Inflammatory macrophage (primary cell): ENCODE measurements around the gene SAMD13.
A peak's percentile ranks its signal among the peaks of the same experiment; 100 is the strongest.

ENCODE experiments used
- DNase-seq, 2 donors: peaks; one replicate each; pipeline ENCODE4 v3.0.0-alpha.2; 2020 to 2022
- total RNA-seq, 18 experiments: gene quantifications; one replicate each; lab custom pipeline; 2026; ENCODE audit warnings: mixed read lengths in 6 of 18, inconsistent platforms in 2 of 18; lab: John Stamatoyannopoulos, UW

The SAMD13 gene, protein sequence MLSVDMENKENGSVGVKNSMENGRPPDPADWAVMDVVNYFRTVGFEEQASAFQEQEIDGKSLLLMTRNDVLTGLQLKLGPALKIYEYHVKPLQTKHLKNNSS
- total RNA-seq = 0.06 to 2.8 (median 1.1) reads per million in 18 experiments

DNA sequence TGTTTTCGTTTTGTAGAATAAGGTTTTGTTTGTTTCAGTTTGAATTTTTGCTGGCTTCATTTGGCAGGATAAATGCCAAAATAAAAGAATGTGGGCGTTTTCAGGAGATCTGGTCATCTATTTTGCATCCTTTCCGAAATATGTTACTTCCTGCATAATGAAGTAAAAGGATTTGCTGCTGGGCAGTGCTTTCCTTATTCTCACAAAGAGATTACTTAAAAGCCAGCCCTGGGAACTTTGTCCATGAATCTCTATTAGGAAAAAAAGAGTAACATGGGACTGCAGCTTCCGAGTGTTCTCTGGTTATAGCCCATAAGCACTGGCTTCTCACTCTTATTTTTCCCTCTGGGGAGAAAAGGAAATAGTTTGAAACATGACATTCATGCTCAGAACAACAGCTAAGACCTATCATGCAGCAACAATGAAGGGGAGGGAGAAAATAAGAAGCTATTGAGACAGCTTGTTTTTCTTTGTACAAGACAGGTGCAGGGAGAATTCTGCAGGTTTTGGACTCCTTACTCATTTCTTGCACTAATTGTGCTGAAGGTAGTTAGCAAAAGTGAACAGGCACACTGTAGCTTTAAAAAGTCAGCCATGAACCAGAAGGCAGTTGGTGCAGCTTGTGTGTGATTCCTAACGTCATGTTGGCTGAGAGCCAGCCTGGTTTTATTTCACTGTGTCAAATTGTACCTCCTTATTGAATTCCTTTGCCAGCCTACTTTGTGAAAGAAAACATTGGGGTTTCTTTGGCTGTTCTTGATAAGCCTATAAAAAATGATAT is at the start of gene SAMD13:
Gene SAMD13, plus strand, starts transcription at position 705 of the 781 bp plus-strand sequence. CDS start 1,527 bp downstream, outside the sequence.
- peak; percentile 50 to 63 for DNase-seq

GRCh38 chr1:84253036-84253435 is 48.5 kb upstream of the SAMD13 start:
- DNase-seq = no peak

GRCh38 chr1:84253891-84254290 is 47.6 kb upstream of the SAMD13 start:
- no peak for DNase-seq

DNA sequence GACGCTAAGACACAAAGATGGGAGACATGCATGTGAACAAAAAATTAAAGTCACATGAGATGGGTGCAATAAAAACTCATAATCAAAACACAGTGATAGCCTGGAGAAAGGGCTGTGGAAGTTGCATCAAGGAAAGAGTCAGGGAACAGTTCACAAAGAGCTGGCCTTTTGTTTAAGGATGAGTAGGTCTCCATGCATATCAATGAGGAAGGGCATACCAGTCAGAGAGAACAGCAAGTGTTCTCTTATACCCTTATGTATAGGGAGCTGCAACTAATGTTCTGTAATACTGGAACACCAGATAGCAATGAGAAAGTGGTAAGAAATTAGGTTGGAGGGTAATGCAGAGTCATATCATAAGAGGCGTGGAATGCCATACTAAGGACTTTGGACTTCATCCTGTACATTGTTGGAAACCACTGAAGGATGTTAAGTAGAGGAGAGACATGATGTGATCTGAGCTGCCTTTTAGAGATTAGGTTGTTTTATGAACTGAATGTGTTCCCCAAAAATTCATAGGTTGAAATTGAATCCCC is 46.7 kb upstream of the SAMD13 start:
- DNase-seq = no peak

- no peak for DNase-seq
These were observed 45.9 kb upstream of the SAMD13 start for GRCh38 chr1:84255582-84255981.

DNA sequence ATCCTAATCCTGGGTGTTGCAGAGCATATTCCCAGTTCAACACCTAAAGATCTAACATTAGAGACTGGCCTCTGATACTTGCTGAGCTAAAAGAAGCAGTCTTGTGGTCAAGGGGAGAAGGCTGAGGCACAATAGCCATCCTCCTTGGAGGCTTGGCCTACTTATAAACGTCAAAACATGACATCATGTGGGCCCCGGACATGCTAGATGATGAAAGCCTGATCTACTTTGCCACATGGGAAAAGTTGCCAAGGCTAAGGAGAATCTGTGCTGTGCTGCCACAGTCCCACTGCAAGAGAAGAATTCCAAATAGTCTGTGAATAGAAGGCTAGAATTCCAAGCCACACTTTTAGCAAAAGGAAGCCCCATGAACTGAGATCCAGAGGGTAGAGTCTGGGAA is 43.9 kb upstream of the SAMD13 start:
- no peak for DNase-seq

DNA sequence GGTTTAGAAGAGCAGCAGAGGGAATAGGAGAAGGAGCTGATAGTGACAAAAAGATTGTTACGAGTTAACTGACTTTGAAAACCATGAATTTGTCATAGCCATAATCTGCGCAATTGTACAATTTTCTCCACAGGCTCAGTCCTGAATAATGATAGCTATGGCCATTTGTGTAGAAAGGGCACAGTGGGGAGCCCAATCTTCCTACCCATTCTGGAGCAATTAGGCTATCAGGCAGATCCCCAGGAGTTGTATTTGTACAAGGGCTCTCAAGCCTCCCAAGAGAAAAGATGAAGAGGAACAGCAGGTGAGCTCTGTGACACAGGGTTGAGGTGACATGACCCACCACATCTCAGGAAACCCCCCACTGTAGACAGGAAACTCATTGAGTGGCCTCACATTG is 42.1 kb upstream of the SAMD13 start:
- no peak for DNase-seq

DNA sequence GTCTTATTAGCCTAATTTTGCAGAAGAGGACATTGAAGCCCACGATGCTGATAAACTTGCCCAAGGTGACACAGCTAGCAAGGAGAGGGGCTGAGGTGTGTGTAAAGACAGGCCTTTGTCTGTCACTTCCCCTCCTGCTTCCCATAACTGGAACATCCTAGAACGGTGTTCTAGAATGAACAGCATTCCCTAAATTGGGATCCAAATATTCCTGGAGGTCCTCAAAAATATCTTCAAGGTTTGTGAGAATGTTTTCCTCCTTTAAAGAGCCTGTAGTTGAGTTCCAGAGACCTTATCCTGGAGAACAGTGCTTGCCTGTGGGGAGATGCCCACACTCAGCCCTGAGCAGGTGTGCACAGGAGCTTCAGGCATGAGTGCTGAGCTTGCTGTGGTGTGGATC is 41.5 kb upstream of the SAMD13 start:
- DNase-seq = no peak

DNA sequence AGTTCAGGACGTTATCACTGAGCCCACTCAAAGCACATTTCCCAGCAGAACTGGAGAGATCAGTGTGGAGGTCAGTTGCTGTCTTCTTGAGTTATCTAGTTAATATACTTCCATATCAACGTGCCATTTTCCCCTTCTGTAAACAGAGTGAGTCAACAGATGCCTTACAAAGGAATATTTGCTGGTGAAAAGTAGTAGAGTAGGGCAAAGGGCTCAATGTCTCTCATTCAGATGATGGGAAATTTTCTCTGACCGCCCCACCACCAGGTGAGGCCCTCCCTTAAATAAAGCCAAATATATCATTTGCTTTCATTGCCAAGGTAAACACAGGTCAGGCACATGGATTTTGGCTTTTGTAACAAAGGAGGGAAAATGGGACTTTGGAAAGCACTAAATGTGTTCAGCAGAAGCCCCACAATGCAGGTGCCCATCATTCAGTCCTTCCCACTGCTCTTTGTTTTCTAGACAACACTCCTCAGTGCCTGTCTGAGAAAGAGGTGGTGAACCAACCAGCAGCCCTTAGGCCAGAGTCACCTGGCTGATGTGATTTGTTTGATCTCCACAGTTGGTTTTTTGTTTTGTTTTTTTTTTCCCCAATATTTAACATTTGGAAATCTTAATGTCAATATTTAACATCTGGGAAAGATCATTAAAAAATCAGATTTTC is 40.5 kb upstream of the SAMD13 start:
- DNase-seq = no peak

DNA sequence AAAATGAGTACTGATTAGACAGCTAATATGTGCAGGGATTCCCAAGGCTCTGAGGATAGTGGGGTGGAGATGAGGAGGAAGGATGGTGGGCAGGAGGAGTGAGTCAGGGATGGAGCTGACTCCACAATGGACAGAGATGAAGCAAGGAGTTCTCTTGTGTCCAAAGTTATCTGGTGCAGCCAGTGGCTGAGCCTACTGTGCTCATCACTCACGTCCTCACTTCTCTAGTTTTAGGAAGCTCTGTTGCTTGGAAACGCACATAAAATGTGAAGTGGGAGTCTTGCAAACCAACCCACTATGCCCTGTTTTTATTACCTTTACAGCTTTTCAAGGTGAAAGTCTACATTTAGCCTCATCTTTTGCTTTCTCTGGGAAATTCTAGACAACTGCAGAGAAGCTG is 36.5 kb upstream of the SAMD13 start:
- DNase-seq = peak in 1 of 2 donors; percentile 35

GRCh38 chr1:84265867-84266266 is 35.6 kb upstream of the SAMD13 start:
- DNase-seq = no peak

GRCh38 chr1:84266748-84267147 is 34.8 kb upstream of the SAMD13 start:
- no peak for DNase-seq

DNA sequence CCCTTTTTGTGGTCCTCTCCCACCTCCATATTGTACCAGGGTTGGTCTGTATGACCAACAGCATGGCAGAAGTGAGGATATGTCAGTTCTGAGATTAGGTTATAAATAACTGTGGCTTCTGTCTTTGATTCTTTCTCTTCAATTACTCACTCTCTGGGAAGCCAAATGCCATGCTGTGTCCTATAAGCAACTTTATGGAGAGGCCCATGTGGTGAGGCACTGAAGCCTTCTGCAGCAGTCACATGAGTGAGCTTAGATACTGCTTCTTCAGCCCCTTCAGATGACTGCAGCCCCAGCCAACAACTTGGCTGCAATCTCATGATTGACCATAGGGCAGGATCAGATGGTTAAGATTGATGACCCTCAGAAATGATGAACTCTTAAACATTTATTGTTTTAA is 34.0 kb upstream of the SAMD13 start:
- DNase-seq = no peak

DNA sequence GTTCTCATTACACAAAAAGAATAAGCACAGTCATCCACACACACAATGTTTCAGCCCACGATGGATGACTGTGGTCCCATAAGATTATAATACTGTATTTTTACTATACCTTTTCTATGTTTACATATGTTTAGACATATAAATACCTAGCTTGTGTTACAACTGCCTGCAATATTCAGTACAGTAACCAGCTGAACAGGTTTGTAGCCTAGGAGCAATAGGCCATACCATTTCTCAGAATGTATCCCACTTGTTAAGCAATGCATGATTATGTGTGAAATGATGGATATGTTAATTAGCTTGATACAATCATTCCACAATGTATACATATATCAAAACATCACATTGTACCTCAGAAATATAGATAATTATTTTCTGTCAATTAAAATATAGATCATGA is 33.2 kb upstream of the SAMD13 start:
- DNase-seq = no peak

GRCh38 chr1:84269306-84269705 is 32.2 kb upstream of the SAMD13 start:
- no peak for DNase-seq

DNA sequence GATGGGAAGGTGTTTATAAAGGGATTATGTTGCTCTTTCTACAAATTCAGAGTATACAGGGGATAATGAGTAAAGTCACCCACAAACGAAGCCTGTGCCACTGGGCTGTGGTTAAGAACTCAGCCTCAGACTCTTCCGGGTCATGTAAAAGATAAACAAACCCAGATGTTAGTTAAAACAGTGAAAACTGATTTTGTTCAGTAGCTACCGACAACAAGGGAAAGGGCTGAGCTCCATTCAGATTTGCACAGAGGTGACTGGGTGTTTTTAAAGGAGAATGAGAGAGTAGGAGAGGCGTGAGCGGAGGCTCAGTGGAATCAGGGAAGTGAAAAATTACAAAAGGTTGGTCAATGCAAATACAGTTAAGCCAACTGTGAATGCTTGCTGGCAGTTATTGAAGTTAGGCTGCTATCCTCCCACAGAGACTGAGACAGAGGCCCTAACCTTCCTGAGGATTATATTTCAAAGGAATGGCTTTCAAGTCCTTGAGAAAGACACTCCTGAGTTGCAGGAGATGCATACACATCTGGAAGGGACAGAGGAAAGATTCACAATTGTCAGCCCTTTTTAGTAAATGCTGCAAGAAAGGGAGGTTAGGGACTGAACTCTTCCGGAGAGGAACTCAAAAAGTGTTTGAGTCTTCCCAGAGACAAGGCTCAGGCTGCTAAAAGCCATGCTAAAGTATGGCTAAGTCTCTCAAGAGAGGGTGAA is 29.9 kb upstream of the SAMD13 start:
- peak; percentile 59 to 64 for DNase-seq

DNA sequence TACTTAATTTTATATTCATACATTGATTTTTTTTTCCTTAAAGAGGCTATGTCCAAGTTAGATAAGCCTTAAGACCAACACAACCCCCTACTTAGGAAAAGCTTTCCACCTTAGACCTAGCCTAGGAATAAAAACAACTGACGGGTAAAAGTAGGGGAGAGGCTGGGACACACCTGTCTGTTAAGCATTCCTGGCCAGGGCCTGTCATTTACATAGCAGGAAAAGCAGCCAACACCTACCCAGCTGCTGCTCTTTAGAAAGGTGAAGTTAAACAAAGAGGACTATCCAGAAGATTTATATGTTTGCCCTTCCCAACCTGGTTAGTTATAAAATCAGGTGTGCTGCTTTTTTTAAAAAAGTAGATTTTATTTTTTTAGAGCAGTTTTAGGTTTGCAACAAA is 29.1 kb upstream of the SAMD13 start:
- DNase-seq = no peak

DNA sequence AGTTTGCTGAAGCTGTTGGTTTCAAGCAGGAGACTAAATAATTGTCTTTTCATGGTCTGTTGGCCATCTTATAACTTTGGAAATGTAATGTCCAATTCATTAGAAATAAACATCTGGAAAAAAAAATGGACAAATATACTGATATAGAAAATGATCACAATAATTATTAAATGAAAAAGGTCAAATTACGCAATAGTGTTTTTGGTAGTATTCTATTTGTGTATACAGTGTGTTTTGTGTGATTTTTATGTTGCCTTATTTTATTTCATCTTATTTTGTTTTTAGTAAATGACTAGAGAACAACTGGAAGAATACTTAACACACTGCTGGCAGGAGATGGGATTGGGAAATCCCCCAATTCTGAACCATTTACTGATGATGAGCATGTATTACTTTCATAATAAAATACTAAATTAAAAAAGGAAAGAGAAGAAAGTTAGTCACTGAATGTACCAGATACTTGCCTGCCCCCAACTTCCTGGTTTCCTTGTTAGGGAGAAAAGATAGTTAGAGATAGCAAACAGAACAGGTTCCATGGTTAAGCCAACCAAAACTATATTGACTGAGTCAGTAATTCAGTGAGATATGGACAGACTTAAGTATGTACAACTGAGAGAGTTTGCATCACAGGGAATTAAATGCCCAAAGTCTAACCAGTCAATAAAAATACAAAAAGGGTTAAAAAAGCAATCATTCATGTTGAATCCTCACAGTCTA is 24.0 kb upstream of the SAMD13 start:
- DNase-seq = no peak

- no peak for DNase-seq
These were observed 22.6 kb upstream of the SAMD13 start for GRCh38 chr1:84278905-84279304.

DNA sequence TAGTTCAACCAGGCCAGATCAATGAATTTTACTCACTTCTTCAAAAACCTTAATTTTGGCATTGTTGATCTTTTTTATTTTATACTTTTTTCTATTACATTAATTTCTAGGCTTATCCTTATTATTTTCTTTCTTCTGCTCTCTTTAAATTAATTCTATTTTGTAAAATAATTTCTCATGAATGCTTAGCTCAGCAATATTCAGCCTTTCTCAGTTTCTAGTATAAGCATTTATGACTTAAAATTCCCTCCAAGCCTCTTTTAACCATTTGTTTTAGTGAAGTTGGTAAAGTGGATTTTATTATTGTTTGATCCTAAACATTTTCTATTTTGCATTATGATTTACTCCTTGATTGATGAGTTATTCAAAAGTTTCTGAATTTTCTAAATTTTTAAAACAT is 20.6 kb upstream of the SAMD13 start:
- DNase-seq = no peak

DNA sequence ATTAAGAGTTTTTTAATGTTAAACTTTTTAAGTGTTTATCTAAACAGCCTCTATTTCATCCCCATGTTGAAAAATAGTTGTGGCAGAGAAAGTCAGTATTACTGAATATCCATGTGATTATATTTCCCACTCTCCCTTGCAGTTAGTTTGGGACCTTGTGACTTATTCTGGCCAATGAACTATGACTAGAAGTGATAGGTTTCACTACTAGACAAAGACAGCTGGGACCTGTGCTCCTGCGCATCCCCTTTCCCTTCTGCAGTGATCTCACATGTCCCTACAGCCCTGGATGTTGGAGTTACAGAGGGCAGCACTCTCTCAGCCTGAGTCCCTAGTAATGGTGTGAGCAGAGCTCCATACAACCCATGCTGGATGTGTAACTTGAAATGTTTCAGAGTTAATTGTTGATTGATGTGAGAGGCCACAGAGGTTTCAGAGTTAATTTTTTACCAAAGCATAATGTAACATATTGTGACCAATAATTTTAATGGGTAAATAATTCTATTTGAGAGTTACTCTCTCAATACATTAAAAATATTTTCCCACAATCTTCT is 18.7 kb upstream of the SAMD13 start:
- no peak for DNase-seq

DNA sequence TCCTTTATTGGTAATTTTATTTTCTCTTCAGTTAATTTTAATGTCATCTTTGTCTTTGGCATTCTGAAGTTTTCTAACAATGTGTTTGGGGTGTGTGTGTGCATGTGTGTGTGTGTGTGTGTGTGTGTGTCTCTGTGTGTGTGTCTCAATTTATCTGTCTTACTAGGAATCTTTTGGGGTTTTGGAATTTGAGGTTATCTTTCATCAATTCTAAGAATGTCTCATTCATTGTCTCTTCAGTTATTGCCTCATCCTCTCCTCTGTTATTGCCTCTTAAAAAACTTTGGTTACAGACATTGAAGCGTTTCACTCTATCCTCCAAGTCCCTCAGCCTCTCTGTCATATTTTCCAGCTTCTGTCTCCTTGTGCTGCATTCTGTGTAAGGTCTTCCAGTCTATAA is 18.1 kb upstream of the SAMD13 start:
- no peak for DNase-seq
